ENCODE data around the gene AKAP14.
"Not testable (repeated sequence)": the region's sequence is repeated elsewhere in the genome, so short reads cannot be mapped to it uniquely, and the experiment has no call there.

The AKAP14 gene

DNA sequence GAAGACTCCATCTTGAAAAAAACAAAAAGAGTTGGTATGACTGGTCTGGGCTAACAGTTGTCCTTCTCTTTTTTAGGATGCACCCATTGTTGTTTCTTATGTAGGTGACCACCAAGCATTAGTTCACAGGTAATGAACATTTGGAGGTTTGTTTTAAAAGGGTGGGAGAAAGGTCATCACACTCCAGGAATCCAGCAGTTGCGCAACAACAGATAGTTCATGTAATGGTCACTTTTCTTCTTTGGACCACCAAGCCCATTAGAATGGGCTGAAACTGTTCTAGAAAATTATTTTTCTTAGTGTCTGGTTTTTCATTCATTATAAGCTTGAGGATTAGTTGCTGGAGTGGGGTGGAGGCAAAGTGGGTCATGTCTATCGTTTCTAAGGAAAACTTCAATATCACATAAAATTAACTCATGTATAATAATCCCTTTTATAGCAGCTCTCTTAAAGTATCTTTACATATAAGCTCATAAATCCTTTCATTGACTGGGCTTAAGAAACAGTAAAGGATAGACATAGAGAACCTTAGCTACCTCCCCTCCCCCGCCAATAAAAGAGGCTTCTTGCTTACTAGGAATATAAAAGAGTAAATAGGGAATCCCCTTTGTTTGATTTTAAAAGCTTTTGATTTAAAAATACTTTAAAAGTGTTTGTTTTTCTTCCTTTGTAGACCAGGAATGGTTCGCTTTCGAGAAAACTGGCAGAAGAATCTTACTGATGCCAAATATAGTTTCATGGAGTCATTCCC is 24.3 kb downstream of the AKAP14 start:
- in situ Hi-C loops (cut with MboI; ENCODE audit: low sequenced_read_pairs), result no loop called here

DNA sequence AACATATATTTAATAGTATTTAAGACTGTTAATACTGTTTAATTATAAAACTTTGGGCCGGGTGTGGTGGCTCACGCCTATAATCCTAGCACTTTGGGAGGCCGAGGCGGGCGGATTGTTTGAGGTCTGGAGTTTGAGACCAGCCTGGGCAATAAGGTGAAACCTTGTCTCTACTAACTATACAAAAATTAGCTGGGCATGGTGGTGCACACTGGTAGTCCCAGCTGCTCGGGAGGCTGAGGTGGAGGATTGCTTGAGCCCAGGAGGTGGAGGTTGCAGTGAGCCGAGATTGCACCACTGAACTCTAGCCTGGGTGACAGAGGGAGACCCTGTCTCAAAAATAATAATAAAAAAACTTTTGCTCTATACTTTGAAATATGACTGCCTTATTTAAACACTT is 26.7 kb downstream of the AKAP14 start:
- in situ Hi-C loops (cut with MboI; ENCODE audit: low sequenced_read_pairs), result not testable (repeated sequence)

DNA sequence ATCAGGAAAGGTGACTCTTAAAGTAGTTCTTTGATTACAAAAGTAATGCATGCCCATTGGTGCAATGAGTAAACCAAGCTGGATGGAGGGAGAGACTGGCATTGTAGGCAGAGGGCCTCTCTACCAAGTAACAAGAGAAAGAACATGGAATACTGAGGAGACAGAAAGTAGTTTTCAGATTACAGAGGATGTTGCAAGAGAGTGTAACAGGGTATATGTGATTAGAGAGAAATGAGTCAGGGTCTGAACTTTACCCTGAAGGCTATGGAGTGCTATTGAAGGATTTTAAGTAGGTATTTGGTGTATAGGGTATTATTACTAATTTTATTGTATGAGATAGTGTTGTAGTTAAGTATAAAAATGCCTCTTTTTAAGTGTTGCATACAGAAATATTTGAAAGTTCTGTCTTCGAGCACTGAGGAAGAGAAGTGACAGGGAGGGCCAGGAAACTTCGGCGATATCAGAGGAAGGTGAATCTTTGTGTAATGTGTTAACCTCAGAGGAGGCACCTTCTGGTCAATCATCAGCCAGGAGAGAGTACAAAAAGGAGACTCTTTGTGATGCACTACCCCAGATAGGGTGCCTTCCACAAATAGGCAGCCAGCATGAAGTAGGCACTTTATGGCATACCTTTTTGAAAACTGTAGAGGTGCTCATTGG is 39.7 kb downstream of the AKAP14 start:
- in situ Hi-C loops (cut with MboI; ENCODE audit: low sequenced_read_pairs), result no loop called here

DNA sequence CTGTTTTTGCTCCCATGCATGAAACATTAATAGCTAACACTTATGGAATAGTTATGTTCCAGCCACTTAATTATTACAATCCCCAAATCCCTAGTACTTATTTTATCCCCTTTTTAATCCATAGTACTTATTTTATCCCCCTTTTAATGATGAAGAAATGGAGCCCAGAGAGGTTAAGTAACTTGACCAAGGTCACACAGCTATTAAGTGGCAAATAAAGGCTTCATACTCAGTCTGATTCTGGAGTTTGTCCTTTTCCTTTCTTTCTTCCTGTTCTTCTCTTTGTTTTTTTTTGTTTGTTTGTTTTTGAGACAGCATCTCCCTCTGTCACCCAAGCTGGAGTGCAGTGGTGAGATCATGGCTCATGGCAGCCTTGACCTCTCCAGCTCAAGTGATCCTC is 45.6 kb downstream of the AKAP14 start:
- in situ Hi-C loops (cut with MboI; ENCODE audit: low sequenced_read_pairs), result no loop called here

DNA sequence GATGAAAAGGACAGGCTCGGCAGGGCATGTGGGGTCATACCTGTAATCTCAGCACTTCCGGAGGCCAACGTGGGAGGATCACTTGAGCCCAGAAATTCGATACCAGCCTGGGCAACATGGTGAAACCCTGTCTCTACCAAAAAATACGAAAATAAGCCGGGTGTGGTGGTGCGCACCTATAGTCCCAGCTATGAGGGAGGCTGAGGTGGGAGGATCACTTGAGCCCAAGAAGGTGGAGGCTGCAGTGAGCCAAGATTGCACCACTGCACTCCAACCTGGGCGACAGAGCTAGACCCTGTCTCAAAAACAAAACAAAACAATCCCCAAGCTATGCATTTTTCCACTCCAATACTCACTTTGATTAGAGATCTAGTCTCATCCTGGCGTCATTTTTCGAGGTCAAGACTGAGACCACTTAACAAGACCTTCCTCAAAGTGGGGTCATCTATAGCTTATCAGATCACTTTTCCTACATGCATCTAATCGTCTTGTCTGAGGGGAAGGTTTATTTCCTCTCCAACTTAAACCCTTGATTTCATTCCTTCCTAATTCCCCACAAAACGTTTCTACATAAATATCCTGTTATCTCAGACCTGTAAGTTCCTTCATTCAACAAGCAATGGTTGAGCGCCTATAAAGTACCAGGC is 46.6 kb downstream of the AKAP14 start:
- in situ Hi-C loops (cut with MboI; ENCODE audit: low sequenced_read_pairs), result no loop called here

DNA sequence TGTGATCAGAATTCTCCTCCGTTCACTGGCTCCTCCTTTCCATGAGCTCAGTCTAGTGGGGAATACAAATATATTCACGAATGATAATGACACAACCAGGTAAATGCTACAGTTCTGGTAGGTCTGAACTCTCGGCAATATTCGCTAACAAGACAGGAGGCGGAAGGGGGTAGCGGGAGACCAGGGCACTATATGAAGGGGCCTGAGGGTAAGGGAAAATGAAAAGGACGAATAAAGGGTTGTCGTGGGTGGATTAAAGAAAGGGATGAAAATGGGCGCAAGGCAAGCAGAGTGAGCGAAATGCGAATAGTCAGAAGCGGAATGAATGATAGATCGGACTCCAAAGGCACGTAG is 47.1 kb downstream of the AKAP14 start:
- in situ Hi-C loops (cut with MboI; ENCODE audit: low sequenced_read_pairs), result no loop called here

DNA sequence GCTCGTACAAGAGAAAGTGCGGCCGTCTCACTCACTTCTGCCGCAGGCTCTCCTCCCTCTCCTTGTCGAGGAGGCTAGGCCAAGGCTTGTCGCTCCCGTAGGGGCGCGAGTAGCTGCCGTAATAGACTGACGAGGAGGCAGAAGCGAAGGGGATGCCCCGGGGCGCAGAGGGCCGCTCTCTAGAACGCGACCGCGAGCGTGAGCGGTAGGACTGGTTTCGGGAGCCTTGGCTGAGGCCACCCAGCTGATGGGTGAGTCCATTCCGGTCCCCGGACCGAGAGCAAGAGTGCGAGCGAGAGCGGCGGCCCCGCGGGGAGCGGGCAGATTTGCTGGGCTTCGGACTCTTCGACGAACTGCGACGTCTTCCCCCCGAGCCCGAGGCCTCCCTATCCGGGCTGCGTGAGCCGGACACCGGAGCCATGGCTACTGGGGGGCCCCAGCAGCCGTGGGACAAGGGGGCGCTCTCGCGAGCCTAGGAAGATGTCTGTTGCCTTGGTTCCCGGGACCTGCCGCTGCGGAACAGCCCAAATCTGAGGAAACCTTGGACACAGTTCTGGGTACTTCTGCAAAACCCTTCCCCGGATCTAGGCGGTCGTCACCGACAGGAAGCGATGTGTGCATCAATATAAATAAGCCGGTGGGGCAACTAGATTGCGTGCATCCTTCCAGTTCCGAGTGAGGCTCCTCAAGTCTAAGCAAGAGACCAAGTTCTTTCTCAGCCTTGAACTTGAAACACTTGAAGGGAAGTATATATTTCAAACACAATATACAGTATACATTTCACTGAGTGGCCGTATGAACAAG is 47.7 kb downstream of the AKAP14 start, which contains the start of gene NKAP:
NKAP (minus strand) TSS at position 567 of the 804 bp plus-strand sequence; CDS start at position 421, 146 bp downstream.
- in situ Hi-C loops (cut with MboI; ENCODE audit: low sequenced_read_pairs), result no loop called here

DNA sequence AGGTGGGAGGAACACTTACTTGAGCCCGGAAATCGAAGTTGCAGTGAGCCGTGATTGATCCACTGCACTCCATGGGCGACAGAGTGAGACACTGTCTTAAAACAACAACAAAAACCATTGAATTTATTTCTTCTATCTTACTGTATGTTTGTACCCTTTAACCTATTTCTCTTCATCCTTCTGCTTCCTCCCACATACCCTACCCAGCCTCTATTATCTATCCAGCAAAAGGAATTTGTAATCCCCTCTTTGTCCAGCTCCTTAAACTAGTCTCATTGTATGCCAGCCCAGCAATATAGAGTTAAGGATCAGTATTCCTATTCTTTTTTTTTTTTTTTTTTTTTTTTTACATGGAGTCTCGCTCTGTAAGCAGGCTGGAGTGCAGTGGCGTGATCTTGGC is 49.8 kb downstream of the AKAP14 start:
- in situ Hi-C loops (cut with MboI; ENCODE audit: low sequenced_read_pairs), result no loop called here

DNA sequence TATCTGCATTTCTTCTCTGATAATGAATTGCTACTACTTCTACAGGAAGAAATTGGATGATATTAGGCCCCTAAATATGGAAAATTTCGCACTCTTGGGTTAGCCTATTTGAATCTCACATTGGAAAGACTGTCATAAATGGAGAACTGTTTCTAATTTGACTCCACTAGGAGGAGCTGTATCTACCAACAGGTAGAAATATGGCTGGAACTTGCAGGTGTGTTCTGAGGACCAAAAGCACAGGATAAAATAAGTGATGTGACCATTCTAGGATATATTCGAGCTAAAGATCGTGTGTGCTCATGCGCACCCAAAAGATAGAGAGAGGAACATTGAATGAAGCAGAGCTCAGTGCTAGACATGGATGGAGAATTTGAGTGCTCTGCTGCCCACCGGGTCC is 52.7 kb downstream of the AKAP14 start:
- in situ Hi-C loops (cut with MboI; ENCODE audit: low sequenced_read_pairs), result no loop called here

DNA sequence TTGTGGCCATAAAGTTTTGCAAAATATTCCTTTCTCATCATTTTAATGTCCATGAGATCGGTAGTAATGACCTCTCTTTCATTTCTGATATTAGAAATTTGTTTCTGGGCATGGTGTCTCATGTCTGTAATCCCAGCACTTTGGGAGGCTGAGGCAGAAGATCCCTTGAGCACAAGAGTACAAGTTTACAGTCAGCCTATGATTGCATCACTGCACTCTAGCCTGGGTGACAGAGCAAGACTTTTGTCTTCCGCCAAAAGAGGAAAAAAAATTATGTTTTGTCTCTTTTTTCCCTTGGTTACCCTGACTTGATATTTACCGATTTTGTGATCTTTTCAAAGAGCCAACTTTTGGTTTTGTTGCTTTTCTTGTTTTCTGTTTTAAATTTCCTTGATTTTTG is 58.7 kb downstream of the AKAP14 start:
- in situ Hi-C loops (cut with MboI; ENCODE audit: low sequenced_read_pairs), result no loop called here

DNA sequence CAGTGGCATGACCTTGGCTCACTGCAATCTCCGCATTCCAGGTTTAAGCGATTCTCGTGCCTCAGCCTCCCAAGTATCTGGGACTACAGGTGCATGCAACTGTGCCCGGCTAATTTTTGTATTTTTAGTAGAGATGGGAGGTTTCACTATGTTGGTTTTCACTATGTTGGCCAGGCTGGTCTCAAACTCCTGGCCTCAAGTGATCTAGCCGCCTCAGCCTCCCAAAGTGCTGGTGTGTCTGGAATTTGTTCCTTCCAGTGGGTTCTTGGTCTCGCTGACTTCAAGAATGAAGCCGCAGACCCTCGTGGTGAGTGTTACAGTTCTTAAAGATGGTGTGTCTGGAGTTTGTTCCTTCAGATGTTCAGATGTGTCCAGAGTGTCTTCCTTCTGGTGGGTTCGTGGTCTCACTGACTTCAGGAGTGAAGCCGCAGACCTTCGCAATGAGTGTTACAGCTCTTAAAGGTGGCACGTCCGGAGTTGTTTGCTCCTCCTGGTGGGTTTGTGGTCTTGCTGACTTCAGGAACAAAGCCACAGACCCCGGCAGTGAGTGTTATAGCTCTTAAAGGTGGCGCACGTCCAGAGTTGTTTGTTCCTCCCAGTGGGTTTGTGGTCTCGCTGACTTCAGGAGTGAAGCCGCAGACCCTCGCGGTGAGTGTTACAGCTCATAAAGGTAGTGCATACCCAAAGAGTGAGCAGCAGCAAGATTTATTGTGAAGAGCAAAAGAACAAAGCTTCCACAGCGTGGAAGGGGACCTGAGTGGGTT is 60.3 kb downstream of the AKAP14 start:
- in situ Hi-C loops (cut with MboI; ENCODE audit: low sequenced_read_pairs), result not testable (repeated sequence)

DNA sequence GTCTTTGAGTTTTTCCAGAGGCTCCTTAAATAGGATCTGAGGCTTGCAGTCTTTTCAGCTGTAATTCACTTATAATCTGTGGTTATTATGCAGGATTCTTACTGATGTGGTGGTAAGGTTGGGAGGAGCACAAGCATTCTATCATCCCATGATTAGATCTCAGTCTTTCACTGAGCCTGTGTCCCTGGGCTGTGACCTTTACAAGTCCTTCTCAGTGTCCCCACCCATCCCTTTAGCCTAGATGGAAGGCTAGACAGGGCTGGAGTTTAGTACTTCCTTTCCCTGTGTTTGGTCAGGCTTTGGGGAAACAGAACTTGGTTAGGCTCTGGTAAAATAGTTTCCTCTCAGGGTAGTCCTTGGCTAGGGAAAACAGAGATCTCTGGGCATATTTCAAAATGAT is 64.9 kb downstream of the AKAP14 start:
- in situ Hi-C loops (cut with MboI; ENCODE audit: low sequenced_read_pairs), result no loop called here

DNA sequence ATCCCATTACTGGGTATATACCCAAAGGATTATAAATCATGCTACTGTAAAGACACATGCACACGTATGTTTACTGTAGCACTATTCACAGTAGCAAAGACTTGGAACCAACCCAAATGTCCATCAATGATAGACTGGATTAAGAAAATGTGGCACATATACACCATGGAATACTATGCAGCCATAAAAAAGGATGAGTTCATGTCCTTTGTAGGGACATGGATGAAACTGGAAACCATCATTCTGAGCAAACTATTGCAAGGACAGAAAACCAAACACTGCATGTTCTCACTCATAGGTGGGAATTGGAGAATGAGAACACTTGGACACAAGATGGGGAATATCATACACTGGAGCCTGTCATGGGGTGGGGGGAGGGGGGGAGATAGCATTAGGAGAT is 71.1 kb downstream of the AKAP14 start:
- in situ Hi-C loops (cut with MboI; ENCODE audit: low sequenced_read_pairs), result not testable (repeated sequence)
